ENCODE data around the gene UBXN4. TPM values are rescaled to one million over a fixed set of nuclear protein-coding genes. Genes with fewer than 3 reads are reported as not detected.

Gene UBXN4
- total and polyA plus RNA-seq, 2 experiments from 2014 or later, result 69.7 to 179 TPM

DNA sequence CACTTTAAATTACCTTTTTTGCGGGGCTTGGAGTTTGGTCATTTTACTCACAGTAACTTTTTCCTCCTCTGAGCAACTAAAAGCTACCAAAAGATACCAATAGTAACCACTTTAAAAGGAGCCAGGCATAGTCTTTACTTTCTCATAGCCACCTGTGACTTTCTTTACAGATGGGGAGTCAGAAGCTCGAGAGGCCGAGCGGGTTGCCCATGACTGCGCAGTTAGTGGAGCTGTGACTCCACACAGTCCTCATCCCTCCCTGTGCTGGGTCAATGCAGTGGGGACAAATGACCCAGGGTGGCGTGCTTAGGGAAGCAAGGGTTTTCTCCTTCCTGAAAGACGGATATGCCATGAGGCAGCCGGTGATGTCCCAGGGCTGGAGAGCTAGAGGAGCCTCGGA lies 83.5 kb downstream of the UBXN4 start:
- H3K9me3 ChIP-seq (ENCODE audit: low read depth), result no peaks in the 10 kb centered on the region
- in situ Hi-C loops (cut with MboI), result no loop called here
- no peaks in the 10 kb centered on the region for H3K27me3 ChIP-seq (replicated peaks; ENCODE audit: insufficient read depth)
- peaks cover 2% of the 10 kb centered on the region; the same call in 1 of the 2 replicates for H3K4me1 ChIP-seq (ENCODE audit: insufficient read depth)
- H3K4me2 ChIP-seq (ENCODE audit: unreplicated experiment), result no peak overlapping the region
- no peaks in the 10 kb centered on the region for H3F3A ChIP-seq (ENCODE audit: insufficient read depth)
- H3K4me3 ChIP-seq, result no peak overlapping the region
- no peak overlapping the region for H3K9ac ChIP-seq
- WGBS, 2 experiments (ENCODE audit: low coverage in 1 of 2, low lambda C conversion rate in 2 of 2, missing lambda C conversion rate in 2 of 2), result 59 to 75% methylated on average over 9 of the region's 9 CpGs
- no peaks in the 10 kb centered on the region for H3K79me2 ChIP-seq (ENCODE audit: insufficient read depth)
- no peak for TF ChIP-seq EZH2phosphoT487 (IDR thresholded peaks at IDR 0.05; ENCODE audit: insufficient read depth, low read depth)
- no peak for TF ChIP-seq EZH2 (IDR thresholded peaks at IDR 0.05; ENCODE audit: insufficient read depth, poor library complexity, severe bottlenecking)
- no peak for DNase-seq
- H2AFZ ChIP-seq, result no peak overlapping the region
- no peaks in the 10 kb centered on the region for H3K9me2 ChIP-seq (ENCODE audit: insufficient read depth)
- H4K20me1 ChIP-seq (ENCODE audit: insufficient read depth), result no peaks in the 10 kb centered on the region
- H3K27ac ChIP-seq, result no peak overlapping the region
- H3K36me3 ChIP-seq (ENCODE audit: low read depth), result no peaks in the 10 kb centered on the region

DNA sequence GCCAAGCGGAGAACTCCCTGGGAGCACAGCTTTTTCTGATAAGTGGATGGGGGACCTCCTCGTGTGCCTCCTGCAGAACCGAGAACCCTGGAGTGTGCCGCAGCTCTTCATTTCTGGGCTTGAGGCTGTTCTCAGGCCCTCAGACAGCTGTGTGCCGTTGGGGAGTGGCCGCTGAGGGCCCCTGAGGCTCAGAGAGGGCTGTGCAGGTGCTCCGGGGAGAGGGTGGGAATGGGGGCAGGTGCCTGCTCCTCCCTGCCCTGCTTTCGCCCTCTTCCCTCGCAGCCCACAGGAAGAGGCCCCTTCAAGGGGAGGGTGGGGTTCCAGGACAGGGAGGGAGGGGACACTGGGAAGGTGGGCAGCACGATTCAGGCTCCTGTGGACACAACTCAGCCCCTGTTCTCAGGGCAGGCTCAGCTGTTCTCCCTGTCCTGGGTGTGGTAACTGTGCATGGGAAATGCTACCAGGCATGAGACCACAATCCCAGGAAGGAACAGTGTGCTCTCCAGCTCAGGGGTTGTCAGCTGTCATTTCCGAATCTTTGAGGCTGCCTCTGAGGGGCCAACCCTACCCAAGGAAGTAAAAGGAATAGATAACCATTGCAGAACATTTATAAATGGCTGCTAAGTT lies 84.0 kb downstream of the UBXN4 start:
- Histone ChIP-seq H3K27me3 (replicated peaks; ENCODE audit: insufficient read depth) (no peaks in the 10 kb centered on the region), H3K9ac (no peak overlapping the region), H4K20me1 (ENCODE audit: insufficient read depth) (no peaks in the 10 kb centered on the region), H3K4me2 (ENCODE audit: unreplicated experiment) (no peak overlapping the region), H3K79me2 (ENCODE audit: insufficient read depth) (no peaks in the 10 kb centered on the region), H3K9me2 (ENCODE audit: insufficient read depth) (no peaks in the 10 kb centered on the region), H3F3A (ENCODE audit: insufficient read depth) (no peaks in the 10 kb centered on the region), H3K9me3 (ENCODE audit: low read depth) (no peaks in the 10 kb centered on the region), H3K4me1 (ENCODE audit: insufficient read depth) (no peaks in the 10 kb centered on the region), H3K36me3 (ENCODE audit: low read depth) (no peaks in the 10 kb centered on the region), H2AFZ (no peak overlapping the region), H3K4me3 (no peak overlapping the region), H3K27ac (no peak overlapping the region)
- 29 to 31% methylated on average over 11 of the region's 11 CpGs for WGBS, 2 experiments (ENCODE audit: low coverage in 1 of 2, low lambda C conversion rate in 2 of 2, missing lambda C conversion rate in 2 of 2)
- in situ Hi-C loops (cut with MboI), result no loop called here
- no peak for DNase-seq
- no peak for TF ChIP-seq EZH2phosphoT487 (IDR thresholded peaks at IDR 0.05; ENCODE audit: insufficient read depth, low read depth)
- TF ChIP-seq EZH2 (IDR thresholded peaks at IDR 0.05; ENCODE audit: insufficient read depth, poor library complexity, severe bottlenecking), result no peak

DNA sequence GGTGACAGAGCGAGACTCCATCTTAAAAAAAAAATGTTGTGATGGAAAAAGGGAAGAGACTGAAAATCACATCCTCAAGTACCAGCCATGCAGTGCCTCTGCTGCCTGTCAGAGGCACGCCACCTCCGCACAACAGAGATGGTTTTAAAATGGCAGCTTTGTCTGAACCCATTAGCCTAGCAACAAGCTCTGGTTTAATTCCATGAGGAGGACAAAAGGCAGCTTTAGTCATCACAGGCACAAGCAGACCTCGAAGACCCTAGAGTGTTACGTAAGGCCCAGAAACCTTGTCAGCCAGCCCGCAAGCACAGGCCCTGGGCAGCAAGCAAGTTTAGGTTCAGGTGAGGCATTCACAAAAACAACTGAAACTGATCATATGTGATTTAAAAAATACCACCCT lies 84.9 kb downstream of the UBXN4 start:
- Histone ChIP-seq H3K9me2 (ENCODE audit: insufficient read depth) (no peaks in the 10 kb centered on the region), H3K79me2 (ENCODE audit: insufficient read depth) (no peaks in the 10 kb centered on the region), H3K4me2 (ENCODE audit: unreplicated experiment) (no peak overlapping the region), H3K4me3 (no peak overlapping the region), H3K9me3 (ENCODE audit: low read depth) (no peaks in the 10 kb centered on the region), H4K20me1 (ENCODE audit: insufficient read depth) (no peaks in the 10 kb centered on the region), H3K36me3 (ENCODE audit: low read depth) (no peaks in the 10 kb centered on the region), H3K27ac (no peak overlapping the region), H3K27me3 (replicated peaks; ENCODE audit: insufficient read depth) (no peaks in the 10 kb centered on the region), H3F3A (ENCODE audit: insufficient read depth) (no peaks in the 10 kb centered on the region), H2AFZ (no peak overlapping the region), H3K9ac (no peak overlapping the region), H3K4me1 (ENCODE audit: insufficient read depth) (no peaks in the 10 kb centered on the region)
- no peak for DNase-seq
- TF ChIP-seq EZH2phosphoT487 (IDR thresholded peaks at IDR 0.05; ENCODE audit: insufficient read depth, low read depth), result no peak
- no peak for TF ChIP-seq EZH2 (IDR thresholded peaks at IDR 0.05; ENCODE audit: insufficient read depth, poor library complexity, severe bottlenecking)
- 87 to 88% methylated on average over 6 of the region's 6 CpGs for WGBS, 2 experiments (ENCODE audit: low coverage in 1 of 2, low lambda C conversion rate in 2 of 2, missing lambda C conversion rate in 2 of 2)
- in situ Hi-C loops (cut with MboI), result no loop called here

DNA sequence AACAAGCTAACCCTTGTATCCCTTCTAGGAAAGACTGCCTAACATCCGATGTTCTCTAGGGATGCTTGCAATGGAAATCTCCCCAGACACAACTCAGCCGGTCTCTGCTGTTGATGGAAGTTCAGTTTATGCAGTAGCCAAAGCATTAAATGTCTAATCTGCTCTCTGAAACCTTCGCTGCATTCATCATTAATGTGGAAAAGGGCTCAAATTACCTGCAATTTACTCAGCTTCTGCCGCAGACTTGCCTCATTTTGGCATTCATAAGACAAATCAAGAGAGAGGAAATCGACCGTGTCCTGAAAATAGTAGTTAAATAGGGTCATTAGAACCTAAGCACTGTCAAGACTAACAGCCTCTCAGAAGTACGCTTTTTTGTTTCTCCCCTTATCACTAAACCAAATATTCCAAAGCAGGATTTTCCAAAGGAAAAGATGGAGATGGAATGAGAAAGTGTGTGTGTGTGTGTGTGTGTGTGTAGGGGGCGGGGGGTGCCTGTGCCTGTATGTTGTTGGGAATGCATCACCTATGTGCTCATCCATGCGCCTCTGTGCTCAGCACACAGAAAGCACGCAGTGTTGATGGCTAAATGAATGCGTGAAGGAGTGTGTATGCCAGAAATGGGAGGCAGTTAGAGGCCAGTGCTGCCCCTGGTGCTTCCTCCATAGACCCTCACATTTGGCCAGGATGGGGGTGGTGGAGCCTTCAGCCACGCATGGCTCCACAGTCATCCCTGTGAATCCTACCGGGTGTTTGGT lies 87.9 kb downstream of the UBXN4 start:
- Histone ChIP-seq H3K4me2 (ENCODE audit: unreplicated experiment) (no peak overlapping the region), H3K27me3 (replicated peaks; ENCODE audit: insufficient read depth) (no peaks in the 10 kb centered on the region), H3K4me1 (ENCODE audit: insufficient read depth) (no peaks in the 10 kb centered on the region), H3K79me2 (ENCODE audit: insufficient read depth) (no peaks in the 10 kb centered on the region), H2AFZ (no peak overlapping the region), H3K36me3 (ENCODE audit: low read depth) (no peaks in the 10 kb centered on the region), H4K20me1 (ENCODE audit: insufficient read depth) (no peaks in the 10 kb centered on the region), H3K9me2 (ENCODE audit: insufficient read depth) (no peaks in the 10 kb centered on the region), H3K9me3 (ENCODE audit: low read depth) (no peaks in the 10 kb centered on the region), H3K4me3 (no peak overlapping the region), H3K9ac (no peak overlapping the region), H3K27ac (no peak overlapping the region), H3F3A (ENCODE audit: insufficient read depth) (no peaks in the 10 kb centered on the region)
- TF ChIP-seq EZH2phosphoT487 (IDR thresholded peaks at IDR 0.05; ENCODE audit: insufficient read depth, low read depth), result no peak
- TF ChIP-seq EZH2 (IDR thresholded peaks at IDR 0.05; ENCODE audit: insufficient read depth, poor library complexity, severe bottlenecking), result no peak
- 73 to 74% methylated on average over 13 of the region's 13 CpGs for WGBS, 2 experiments (ENCODE audit: low coverage in 1 of 2, low lambda C conversion rate in 2 of 2, missing lambda C conversion rate in 2 of 2)
- in situ Hi-C loops (cut with MboI), result no loop called here
- no peak for DNase-seq

All from GM23248 (cell line).